Right lobe of liver (tissue), 4 donors: ENCODE measurements around the gene WBP1L.

Source experiments
- POLR2A ChIP-seq: fragments of 450-650 bp; IDR thresholded peaks from one replicate; pipeline ENCODE4 v1.6.1; 2017; ENCODE audit warnings: antibody characterized with exemption, mild to moderate bottlenecking
- TF ChIP-seq, protein P1 (sequence below), 4 donors: fragments of 200-600 bp in 3 of 4; fragments of 450-650 bp in 1 of 4; IDR thresholded peaks; one replicate each; pipeline versions ENCODE4 v1.5.1 to v1.8.0; 2016 to 2022; ENCODE audit warnings: antibody characterized with exemption in 4 of 4, mild to moderate bottlenecking in 2 of 4
- donor health status: DM: no; HTN: no; CAD: no.
- donor health status: DM: no; HTN: no; CAD: no.
- donor health status: DM: no; HTN: yes; CAD: no.

DNA sequence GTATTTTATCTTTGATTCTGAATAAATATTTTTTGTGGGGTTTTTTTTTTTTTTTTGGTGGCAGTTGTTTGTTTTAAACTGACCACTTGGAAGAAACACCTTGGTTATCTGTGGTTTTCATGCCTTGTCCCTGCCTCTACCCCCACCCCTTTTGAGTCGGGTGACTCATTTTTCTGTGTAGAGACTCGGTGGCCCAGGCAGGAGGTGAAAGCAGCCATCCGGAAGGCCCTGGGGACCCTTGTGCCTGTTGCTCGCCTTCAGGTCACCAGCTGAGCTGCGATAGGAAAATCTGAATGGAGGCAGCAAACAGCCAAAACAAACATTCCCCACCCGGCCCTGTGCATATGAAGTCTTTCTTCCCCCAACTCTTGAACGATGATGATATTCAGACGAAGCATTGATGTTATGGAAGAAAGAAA lies 70.7 kb downstream of the WBP1L start:
- TF ChIP-seq, protein P1, sequence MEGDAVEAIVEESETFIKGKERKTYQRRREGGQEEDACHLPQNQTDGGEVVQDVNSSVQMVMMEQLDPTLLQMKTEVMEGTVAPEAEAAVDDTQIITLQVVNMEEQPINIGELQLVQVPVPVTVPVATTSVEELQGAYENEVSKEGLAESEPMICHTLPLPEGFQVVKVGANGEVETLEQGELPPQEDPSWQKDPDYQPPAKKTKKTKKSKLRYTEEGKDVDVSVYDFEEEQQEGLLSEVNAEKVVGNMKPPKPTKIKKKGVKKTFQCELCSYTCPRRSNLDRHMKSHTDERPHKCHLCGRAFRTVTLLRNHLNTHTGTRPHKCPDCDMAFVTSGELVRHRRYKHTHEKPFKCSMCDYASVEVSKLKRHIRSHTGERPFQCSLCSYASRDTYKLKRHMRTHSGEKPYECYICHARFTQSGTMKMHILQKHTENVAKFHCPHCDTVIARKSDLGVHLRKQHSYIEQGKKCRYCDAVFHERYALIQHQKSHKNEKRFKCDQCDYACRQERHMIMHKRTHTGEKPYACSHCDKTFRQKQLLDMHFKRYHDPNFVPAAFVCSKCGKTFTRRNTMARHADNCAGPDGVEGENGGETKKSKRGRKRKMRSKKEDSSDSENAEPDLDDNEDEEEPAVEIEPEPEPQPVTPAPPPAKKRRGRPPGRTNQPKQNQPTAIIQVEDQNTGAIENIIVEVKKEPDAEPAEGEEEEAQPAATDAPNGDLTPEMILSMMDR (IDR thresholded peaks at IDR 0.05), result no peak
- TF ChIP-seq POLR2A, result no peak
